Measurements from ENCODE around the gene FBXL17.
A peak's percentile ranks its signal among the peaks of the same experiment; 100 is the strongest.

Gene FBXL17

DNA sequence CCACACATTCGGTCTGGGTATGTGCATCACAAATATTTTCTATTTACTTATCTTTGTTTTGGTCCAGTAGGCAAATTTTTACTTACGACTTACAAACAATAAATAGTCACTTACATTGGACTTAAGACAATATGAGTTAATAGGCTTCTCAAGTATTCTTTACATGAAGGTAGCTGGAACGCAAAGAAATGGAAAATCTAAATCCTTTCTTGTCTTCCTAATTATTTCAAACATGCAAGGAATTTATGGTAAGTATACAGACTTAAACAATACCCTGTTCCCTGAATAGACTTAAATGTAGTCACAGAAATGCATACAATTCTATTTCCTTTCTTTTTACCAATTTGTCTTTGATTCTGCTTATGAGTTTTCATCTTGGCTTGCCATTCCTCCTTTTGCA lies 448.6 kb downstream of the FBXL17 start:
- DNase-seq (ENCODE audit: low read depth): peak; percentile 41
- no peak for TF ChIP-seq CTCF (conservative IDR thresholded peaks at IDR 0.05; ENCODE audit: low read depth, low read length)
- H3K4me3 ChIP-seq (ENCODE audit: low read length): no peak overlapping the region

- no peak for TF ChIP-seq CTCF (conservative IDR thresholded peaks at IDR 0.05; ENCODE audit: low read depth, low read length)
- no peak overlapping the region for H3K4me3 ChIP-seq (ENCODE audit: low read length)
- DNase-seq (ENCODE audit: low read depth): no peak
Observed at GRCh38 chr5:107930891-107931290, 451.0 kb downstream of the FBXL17 start.

DNA sequence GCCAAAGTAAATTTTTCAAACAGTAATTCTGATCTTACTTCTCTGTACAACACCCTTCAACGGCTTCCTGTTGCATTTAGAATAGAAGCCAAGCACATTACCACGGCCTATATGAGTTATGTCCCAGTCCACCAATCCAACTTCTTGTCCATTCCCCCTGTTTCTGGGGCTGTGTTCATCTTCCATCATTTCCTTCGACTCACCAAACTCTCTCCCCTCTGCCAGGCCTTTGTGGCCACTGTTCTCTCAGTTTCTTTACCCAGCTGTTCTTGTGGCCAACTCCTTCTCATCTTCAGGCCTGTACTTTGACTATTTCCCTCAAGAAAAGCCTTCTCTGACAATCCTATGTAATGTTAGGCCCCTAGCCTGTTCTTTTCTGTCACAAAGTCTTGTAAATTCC lies 451.8 kb downstream of the FBXL17 start:
- H3K4me3 ChIP-seq (ENCODE audit: low read length): no peak overlapping the region
- DNase-seq (ENCODE audit: low read depth): no peak
- TF ChIP-seq CTCF (conservative IDR thresholded peaks at IDR 0.05; ENCODE audit: low read depth, low read length): no peak

GRCh38 chr5:107929080-107929479 lies 452.8 kb downstream of the FBXL17 start:
- no peak for DNase-seq (ENCODE audit: low read depth)
- no peak for TF ChIP-seq CTCF (conservative IDR thresholded peaks at IDR 0.05; ENCODE audit: low read depth, low read length)

DNA sequence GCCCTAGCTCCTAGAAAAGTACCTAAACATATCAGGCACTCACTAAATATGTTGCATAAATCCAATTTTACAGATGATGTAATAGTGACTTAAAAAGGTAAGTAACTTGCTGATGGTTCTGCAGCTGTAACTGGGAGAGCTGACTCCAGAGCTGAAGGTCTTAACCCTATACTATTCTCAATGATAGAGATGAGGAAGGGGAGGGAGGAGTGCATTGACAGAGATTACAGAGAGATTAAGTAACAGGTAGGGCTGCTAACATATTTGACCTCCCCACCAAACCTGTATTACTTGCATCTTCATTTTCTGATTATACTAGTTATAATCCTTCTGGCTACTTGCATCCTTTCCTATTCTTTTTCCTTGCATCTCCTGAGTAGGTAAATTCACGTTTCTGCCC lies 455.8 kb downstream of the FBXL17 start:
- no peak overlapping the region for H3K4me3 ChIP-seq (ENCODE audit: low read length)
- DNase-seq (ENCODE audit: low read depth): no peak
- no peak for TF ChIP-seq CTCF (conservative IDR thresholded peaks at IDR 0.05; ENCODE audit: low read depth, low read length)

More at GRCh38 chr5:107929080-107929479, 452.8 kb downstream of the FBXL17 start:
- H3K4me3 ChIP-seq (ENCODE audit: low read length): no peak overlapping the region

DNA sequence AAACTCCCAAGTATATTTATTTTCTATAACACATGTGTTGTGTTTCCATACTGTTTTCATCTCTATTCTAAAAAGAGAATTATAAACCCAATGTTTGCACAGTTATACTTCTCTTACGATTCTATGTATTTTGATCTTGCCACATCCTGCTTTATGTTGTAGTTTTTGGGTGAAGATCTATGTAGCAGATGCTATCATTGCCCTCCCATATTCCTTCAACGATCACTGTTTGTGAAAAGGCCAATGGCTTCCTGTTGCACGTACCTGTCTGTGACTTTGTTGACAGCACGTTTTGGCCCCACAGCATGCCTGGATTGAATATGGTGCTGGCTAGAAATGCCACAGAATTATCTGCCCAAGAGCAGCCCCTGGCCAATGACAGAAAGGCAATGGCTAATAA lies 456.7 kb downstream of the FBXL17 start:
- no peak for DNase-seq (ENCODE audit: low read depth)
- H3K4me3 ChIP-seq (ENCODE audit: low read length): no peak overlapping the region
- no peak for TF ChIP-seq CTCF (conservative IDR thresholded peaks at IDR 0.05; ENCODE audit: low read depth, low read length)

- DNase-seq (ENCODE audit: low read depth): no peak
- H3K4me3 ChIP-seq (ENCODE audit: low read length): no peak overlapping the region
- no peak for TF ChIP-seq CTCF (conservative IDR thresholded peaks at IDR 0.05; ENCODE audit: low read depth, low read length)
Observed at GRCh38 chr5:107919969-107920368, 461.9 kb downstream of the FBXL17 start.

Measured in retinal pigment epithelial cell (primary cell).